Measurements from ENCODE around the gene TAS2R42.

The TAS2R42 gene

DNA sequence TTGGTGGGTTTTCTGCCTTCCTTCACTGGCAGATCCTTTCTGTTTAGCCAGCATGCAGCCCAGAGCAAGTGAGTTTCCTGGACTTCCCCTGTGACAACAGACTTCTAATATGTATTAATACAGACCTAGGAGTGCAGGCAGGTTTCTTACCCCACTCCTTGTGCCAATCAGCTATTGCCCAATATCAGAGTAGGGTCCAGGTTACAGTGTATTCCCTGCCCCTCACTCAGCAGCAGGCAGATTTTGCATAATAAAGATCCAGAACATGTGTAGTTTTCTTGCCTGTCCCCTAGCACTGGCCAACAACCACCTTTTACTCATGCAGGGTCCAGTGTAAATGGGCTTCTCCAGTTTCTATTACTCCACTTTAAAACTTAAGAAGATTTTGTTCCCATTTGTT lies 20.4 kb downstream of the TAS2R42 start:
- no peaks in the 10 kb centered on the region for H3K9me3 Mint-ChIP-seq
- H3K4me3 Mint-ChIP-seq = no peak overlapping the region
- H3K4me1 Mint-ChIP-seq (ENCODE audit: low read depth) = peaks cover 36% of the 10 kb centered on the region
- H3K27ac Mint-ChIP-seq = no peak overlapping the region
- H3K36me3 Mint-ChIP-seq (ENCODE audit: low read depth) = peaks cover 36% of the 10 kb centered on the region
- no peaks in the 10 kb centered on the region for H3K27me3 Mint-ChIP-seq (ENCODE audit: low read depth)

DNA sequence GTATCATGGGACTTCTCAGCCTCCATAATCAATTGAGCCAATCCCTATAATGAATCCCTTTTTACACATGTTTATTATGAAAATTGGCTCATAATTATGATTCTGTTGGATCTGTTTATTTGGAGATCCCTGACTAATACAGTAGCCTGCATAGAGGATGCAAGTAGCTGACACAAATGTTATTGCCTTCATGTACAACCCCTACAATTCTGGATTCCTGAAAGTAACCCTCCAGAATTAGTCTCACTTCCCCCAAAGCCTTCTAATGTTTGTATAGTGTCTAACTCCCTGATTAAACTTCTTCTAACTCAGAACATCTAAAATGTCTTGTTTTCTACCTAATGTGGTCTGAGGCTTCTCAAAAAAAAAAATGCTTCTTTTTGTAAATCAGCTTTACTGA lies 22.4 kb downstream of the TAS2R42 start:
- no peak overlapping the region for H3K27ac Mint-ChIP-seq
- H3K9me3 Mint-ChIP-seq = no peaks in the 10 kb centered on the region
- no peaks in the 10 kb centered on the region for H3K27me3 Mint-ChIP-seq (ENCODE audit: low read depth)
- peaks cover 37% of the 10 kb centered on the region for H3K36me3 Mint-ChIP-seq (ENCODE audit: low read depth)
- no peak overlapping the region for H3K4me3 Mint-ChIP-seq
- peaks cover 28% of the 10 kb centered on the region for H3K4me1 Mint-ChIP-seq (ENCODE audit: low read depth)

DNA sequence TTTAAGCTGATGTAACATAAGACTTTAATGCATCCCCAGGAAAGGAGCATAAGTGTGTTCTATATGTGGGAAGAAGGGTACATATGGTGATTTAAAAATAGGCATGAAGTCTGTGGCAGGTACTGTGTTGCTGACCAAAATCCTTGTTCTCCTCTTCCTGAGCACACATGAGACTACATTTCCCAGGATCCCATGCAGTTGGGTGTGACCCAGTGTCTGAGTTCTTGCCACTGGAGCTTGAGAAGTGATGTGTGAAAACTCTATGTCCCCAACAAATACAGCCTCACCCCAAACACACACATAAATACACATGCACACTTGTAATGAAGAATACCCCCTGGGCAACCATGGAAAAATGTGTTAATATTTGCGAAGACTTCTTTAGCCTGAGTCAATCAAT lies 24.2 kb downstream of the TAS2R42 start:
- Mint-ChIP-seq H3K36me3 (ENCODE audit: low read depth) (peaks cover 37% of the 10 kb centered on the region), H3K4me3 (no peak overlapping the region), H3K9me3 (peaks cover 4% of the 10 kb centered on the region), H3K4me1 (ENCODE audit: low read depth) (peaks cover 22% of the 10 kb centered on the region), H3K27me3 (ENCODE audit: low read depth) (no peaks in the 10 kb centered on the region), H3K27ac (no peak overlapping the region)

DNA sequence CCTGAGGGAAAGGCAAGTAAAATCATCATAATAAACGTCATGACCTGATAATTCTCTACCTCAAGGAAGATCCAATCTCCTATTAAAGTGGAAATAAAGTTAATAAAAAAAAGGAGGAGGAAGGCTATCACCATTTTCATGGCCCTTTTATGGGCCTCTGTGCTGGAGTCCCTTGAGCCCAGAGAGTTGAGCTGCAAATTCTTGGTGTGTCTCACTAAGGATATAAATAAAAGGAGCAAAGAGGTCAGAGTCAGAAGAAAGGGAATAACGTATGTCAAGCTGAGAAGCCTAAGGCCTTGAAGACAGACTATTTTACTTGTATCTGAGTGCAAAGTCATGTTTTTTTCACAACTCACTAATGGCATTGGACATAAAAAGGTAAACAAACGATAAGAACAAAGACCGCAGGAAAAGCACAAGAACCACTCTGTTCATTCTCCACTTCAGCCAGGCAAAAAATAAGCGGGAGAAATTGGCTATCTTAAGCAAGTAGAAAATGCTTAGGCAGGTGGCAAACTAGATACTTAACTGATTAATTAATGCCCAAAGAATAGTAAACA lies 27.8 kb downstream of the TAS2R42 start:
- Mint-ChIP-seq H3K9me3 (peaks cover 17% of the 10 kb centered on the region), H3K27ac (no peak overlapping the region), H3K36me3 (ENCODE audit: low read depth) (peaks cover 38% of the 10 kb centered on the region), H3K27me3 (ENCODE audit: low read depth) (no peaks in the 10 kb centered on the region), H3K4me1 (ENCODE audit: low read depth) (peaks cover 9% of the 10 kb centered on the region), H3K4me3 (no peak overlapping the region)

DNA sequence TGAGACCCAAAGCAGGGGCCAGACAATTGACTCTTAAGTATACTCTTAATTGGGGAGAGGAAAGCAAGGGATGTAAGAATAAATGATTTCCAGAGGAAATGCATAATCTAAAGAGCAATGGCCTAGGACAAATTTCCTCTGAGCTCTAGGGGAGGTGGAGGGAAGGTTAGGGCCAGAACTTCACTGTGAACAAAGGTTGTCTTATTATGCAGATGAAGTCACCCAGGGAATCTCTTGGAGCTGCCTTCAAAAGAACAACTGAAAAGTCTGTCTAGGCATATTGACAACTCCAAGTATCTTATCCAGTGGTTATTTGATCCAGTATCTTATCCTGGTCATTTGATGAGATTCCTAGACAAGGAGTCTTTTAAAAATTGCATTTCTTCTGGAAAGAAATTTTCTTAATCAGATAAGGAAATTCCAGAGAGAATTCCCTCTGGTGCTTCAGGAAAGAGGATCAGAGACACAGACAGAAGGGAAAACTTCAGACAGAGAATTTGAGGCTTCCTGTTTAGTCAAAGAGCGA lies 32.3 kb downstream of the TAS2R42 start:
- peaks cover 38% of the 10 kb centered on the region for H3K36me3 Mint-ChIP-seq (ENCODE audit: low read depth)
- H3K27me3 Mint-ChIP-seq (ENCODE audit: low read depth) = no peaks in the 10 kb centered on the region
- H3K9me3 Mint-ChIP-seq = peaks cover 29% of the 10 kb centered on the region
- peaks cover 7% of the 10 kb centered on the region for H3K4me1 Mint-ChIP-seq (ENCODE audit: low read depth)
- no peak overlapping the region for H3K4me3 Mint-ChIP-seq
- no peak overlapping the region for H3K27ac Mint-ChIP-seq

DNA sequence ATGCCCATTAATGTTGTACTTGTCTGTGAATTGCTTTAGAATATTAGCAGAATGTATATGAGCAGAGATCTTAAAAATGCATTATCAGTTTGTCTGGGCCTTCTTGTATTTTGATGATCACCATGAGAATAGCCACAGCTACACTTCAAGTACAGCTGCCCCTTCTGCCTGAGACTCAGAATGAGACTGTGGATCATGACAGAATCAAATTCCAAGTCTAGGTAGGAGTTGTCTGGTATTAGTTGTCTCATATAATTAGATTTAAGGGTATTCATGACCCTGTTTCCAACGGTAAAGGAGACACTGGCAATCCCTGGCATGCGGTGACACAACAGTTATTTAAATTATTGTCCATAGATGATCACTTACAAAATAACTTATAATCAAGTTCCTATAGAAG lies 34.0 kb downstream of the TAS2R42 start:
- Mint-ChIP-seq H3K9me3 (peaks cover 28% of the 10 kb centered on the region), H3K36me3 (ENCODE audit: low read depth) (peaks cover 34% of the 10 kb centered on the region), H3K27ac (no peak overlapping the region)

DNA sequence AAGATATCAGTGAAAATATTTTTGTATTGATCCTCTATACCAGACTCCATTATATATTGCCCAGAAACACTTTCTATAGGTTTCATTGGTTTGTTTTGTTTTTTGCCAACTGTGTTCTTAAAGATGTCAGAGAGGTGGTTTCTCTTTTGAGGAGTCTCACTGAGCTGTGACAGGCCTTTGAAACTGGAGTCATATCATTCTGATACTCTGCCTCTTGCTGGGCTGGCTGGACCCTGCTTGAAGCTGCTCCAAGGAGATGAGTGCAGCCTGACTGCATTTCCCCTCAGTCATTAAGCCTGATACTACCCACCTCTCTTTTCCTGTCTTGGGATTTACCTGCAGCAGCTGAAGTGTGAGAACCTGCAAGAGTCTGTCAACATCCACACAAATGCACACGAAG lies 35.9 kb downstream of the TAS2R42 start:
- Mint-ChIP-seq H3K36me3 (ENCODE audit: low read depth) (peaks cover 27% of the 10 kb centered on the region), H3K27me3 (ENCODE audit: low read depth) (no peaks in the 10 kb centered on the region), H3K4me1 (ENCODE audit: low read depth) (peaks cover 5% of the 10 kb centered on the region), H3K9me3 (peaks cover 21% of the 10 kb centered on the region), H3K4me3 (no peak overlapping the region), H3K27ac (no peak overlapping the region)

More for the DNA sequence above, 34.0 kb downstream of the TAS2R42 start:
- Mint-ChIP-seq H3K4me1 (ENCODE audit: low read depth) (peaks cover 6% of the 10 kb centered on the region), H3K27me3 (ENCODE audit: low read depth) (no peaks in the 10 kb centered on the region), H3K4me3 (no peak overlapping the region)

DNA sequence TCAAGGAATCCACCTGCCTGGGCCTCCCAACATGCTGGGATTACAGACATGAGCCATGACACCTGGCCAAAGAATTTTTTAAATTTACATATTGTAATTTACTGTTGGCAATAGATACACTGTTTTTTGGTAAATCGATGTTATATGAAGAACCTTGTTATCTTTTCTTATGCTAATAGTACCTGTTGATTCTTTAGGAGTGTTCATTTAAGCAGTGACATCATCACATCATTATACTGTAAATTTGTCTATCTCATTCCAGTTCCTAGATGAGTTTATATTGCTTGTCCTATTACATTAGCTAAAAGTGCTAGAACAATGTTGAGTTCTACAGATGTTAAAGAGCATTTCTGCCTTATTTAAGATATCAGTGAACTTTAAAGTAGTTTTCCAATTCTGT lies 39.3 kb downstream of the TAS2R42 start:
- Mint-ChIP-seq H3K36me3 (ENCODE audit: low read depth) (peaks cover 20% of the 10 kb centered on the region), H3K4me1 (ENCODE audit: low read depth) (peaks cover 6% of the 10 kb centered on the region), H3K4me3 (no peak overlapping the region), H3K27me3 (ENCODE audit: low read depth) (no peaks in the 10 kb centered on the region), H3K9me3 (peaks cover 23% of the 10 kb centered on the region), H3K27ac (no peak overlapping the region)

DNA sequence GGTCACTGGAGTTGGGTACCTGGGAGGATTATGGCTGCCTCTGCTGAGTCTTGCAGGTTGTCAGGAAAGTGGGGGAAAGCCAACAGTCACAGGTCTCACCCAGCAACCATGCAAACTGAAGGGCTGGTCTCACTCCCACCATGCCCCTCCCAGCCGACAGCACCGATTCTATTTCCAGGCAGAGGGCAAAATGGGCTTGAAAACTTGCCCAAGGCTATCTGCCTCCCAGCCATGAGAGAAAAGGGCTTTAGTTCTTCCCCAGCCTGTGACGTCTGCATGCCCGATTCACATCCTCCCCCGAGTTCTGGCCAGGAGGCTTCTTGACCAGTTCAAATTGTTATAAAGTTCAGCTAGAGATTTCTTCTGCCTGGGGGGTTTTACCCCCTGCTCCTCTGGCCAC lies 42.4 kb downstream of the TAS2R42 start:
- Mint-ChIP-seq H3K9me3 (peaks cover 11% of the 10 kb centered on the region), H3K36me3 (ENCODE audit: low read depth) (peaks cover 15% of the 10 kb centered on the region), H3K27ac (no peak overlapping the region), H3K4me1 (ENCODE audit: low read depth) (peaks cover 4% of the 10 kb centered on the region), H3K27me3 (ENCODE audit: low read depth) (no peaks in the 10 kb centered on the region), H3K4me3 (no peak overlapping the region)

DNA sequence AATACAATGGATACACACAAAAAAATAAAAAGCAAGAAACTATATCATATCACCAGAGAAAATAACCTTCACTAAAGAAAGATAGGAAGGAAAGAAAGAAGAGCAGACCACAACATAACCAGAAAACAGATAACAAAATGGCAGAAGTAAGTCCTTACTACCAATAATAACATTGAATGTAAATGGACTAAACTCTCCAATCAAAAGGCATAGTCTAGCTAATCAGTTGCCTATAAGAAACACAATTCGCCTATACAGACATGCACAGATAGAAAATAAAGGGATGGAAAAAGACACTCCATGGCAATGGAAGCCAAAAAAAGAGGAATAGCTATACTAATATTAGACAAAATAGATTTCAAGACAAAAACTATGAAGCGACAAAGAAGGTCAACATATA lies 43.4 kb downstream of the TAS2R42 start:
- H3K9me3 Mint-ChIP-seq = peaks cover 8% of the 10 kb centered on the region
- no peak overlapping the region for H3K4me3 Mint-ChIP-seq
- peaks cover 2% of the 10 kb centered on the region for H3K4me1 Mint-ChIP-seq (ENCODE audit: low read depth)
- H3K27me3 Mint-ChIP-seq (ENCODE audit: low read depth) = no peaks in the 10 kb centered on the region
- H3K36me3 Mint-ChIP-seq (ENCODE audit: low read depth) = peaks cover 12% of the 10 kb centered on the region
- H3K27ac Mint-ChIP-seq = no peak overlapping the region

DNA sequence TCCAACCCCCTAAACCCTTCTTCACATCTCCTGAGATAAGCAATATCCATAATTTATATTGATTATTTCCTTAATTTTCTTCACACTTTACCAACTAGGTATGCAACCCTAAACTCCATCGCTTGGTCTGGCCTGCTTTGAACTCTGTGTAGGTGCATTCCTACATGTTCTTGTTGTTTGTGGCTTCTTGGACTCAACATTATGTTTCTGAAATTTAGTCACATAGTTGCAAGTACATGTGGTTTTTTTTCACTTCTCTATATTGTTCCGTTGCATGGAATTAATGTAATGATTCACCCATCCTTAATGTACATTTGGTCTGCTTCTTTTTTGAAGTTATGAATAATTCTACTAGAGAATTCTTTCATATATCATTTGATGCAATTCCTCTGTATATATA lies 50.7 kb downstream of the TAS2R42 start:
- peaks cover 12% of the 10 kb centered on the region for H3K4me1 Mint-ChIP-seq (ENCODE audit: low read depth)

More for the DNA sequence above, 50.7 kb downstream of the TAS2R42 start:
- Mint-ChIP-seq H3K27me3 (ENCODE audit: low read depth) (no peaks in the 10 kb centered on the region), H3K9me3 (no peaks in the 10 kb centered on the region), H3K36me3 (ENCODE audit: low read depth) (peaks cover 8% of the 10 kb centered on the region), H3K4me3 (no peak overlapping the region), H3K27ac (no peak overlapping the region)
